GM18907 (cell line): ENCODE measurements around the gene YAE1.

ENCODE experiments used
- ATAC-seq: cut with Tn5 transposase; IDR thresholded peaks from one replicate; pipeline ENCODE4 v1.9.1; 2021; ENCODE audit warnings: mild to moderate bottlenecking, moderate library complexity; ENCODE audit not compliant: unreplicated experiment

The YAE1 gene

GRCh38 chr7:39554583-39555165, 11.5 kb upstream of the YAE1 start:
- ATAC-seq, result no peak

- ATAC-seq, result no peak
Observed at GRCh38 chr7:39557222-39557621, 9.0 kb upstream of the YAE1 start.

- no peak for ATAC-seq
Observed at GRCh38 chr7:39557911-39558310, 8.3 kb upstream of the YAE1 start.

GRCh38 chr7:39560408-39560807, 5.8 kb upstream of the YAE1 start:
- ATAC-seq, result no peak

GRCh38 chr7:39560997-39561396, 5.2 kb upstream of the YAE1 start:
- no peak for ATAC-seq

- ATAC-seq, result no peak
Observed at GRCh38 chr7:39565538-39565937, 666 bp upstream of the YAE1 start.

GRCh38 chr7:39567294-39567693, 1.1 kb downstream of the YAE1 start:
- no peak for ATAC-seq

GRCh38 chr7:39574673-39575349, 8.6 kb downstream of the YAE1 start:
- ATAC-seq, result no peak

- ATAC-seq, result no peak
Observed at GRCh38 chr7:39577229-39577874, 11.1 kb downstream of the YAE1 start.

- peak; percentile 93 for ATAC-seq
Observed at GRCh38 chr7:39580149-39580874, 14.1 kb downstream of the YAE1 start.

GRCh38 chr7:39582536-39582935, 16.3 kb downstream of the YAE1 start:
- no peak for ATAC-seq

GRCh38 chr7:39583539-39583938, 17.3 kb downstream of the YAE1 start:
- ATAC-seq, result no peak

- ATAC-seq, result no peak
Observed at GRCh38 chr7:39587393-39587792, 21.2 kb downstream of the YAE1 start.

- no peak for ATAC-seq
Observed at GRCh38 chr7:39588416-39588815, 22.2 kb downstream of the YAE1 start.

GRCh38 chr7:39589323-39590111, 23.3 kb downstream of the YAE1 start:
- ATAC-seq, result peak; percentile 95

GRCh38 chr7:39592586-39592985, 26.4 kb downstream of the YAE1 start:
- no peak for ATAC-seq

- no peak for ATAC-seq
Observed at GRCh38 chr7:39594988-39595620, 28.9 kb downstream of the YAE1 start.

- ATAC-seq, result no peak
Observed at GRCh38 chr7:39602351-39602750, 36.1 kb downstream of the YAE1 start.

GRCh38 chr7:39603924-39604323, 37.7 kb downstream of the YAE1 start:
- ATAC-seq, result no peak

- peak; percentile 90 for ATAC-seq
Observed at GRCh38 chr7:39605087-39605486, 38.9 kb downstream of the YAE1 start.
